IMR-90 (cell line): ENCODE results near the gene HEATR1. TPM values are rescaled to one million over a fixed set of nuclear protein-coding genes. Genes with fewer than 3 reads are reported as not detected.

Experiments used
- ATAC-seq: fragments of 200-7000 bp; cut with Tn5 transposase; 2 replicates; pipeline ENCODE4 v1.9.1; 2020; ENCODE audit warnings: low read depth, mild to moderate bottlenecking, moderate library complexity
- BruUV-seq: library from RNA; stranded (reverse); fragments of 400-500 nt; replicated peaks from 2 replicates; lab custom pipeline; 2021; lab: Mats Ljungman, UMichigan
- CTCF ChIA-PET: fragments of 300-600 bp; formaldehyde crosslinking; extraction: SDS; loops from one replicate; lab custom pipeline; 2021; ENCODE audit warnings: antibody characterized with exemption; lab: Yijun Ruan, JAX
- POLR2A ChIA-PET: fragments of 300-600 bp; sonication (Branson Sonifier 250); formaldehyde crosslinking; loops from one replicate; lab custom pipeline; 2022; ENCODE audit warnings: antibody characterized with exemption; ENCODE audit not compliant: unreplicated experiment; lab: Charles Lee
- DNase-seq: peaks from one replicate; pipeline ENCODE4 v3.0.0; 2013
- H2AFZ ChIP-seq: replicated peaks from 2 replicates; pipeline ENCODE3; 2013; ENCODE audit warnings: low read length, mild to moderate bottlenecking; ENCODE audit not compliant: poor library complexity
- H2AK5ac ChIP-seq: 2 replicates; pipeline ENCODE4 v1.6.1; 2013; ENCODE audit warnings: low read depth, low read length, inconsistent platforms
- H2AK9ac ChIP-seq: replicated peaks from 2 replicates; pipeline ENCODE3; 2013; ENCODE audit warnings: mild to moderate bottlenecking, low read depth, low read length, moderate library complexity; ENCODE audit not compliant: poor library complexity
- H2BK120ac ChIP-seq: 2 replicates; pipeline ENCODE4 v1.6.1; 2013; ENCODE audit warnings: low read depth, low read length, inconsistent platforms
- H2BK15ac ChIP-seq: 3 replicates; pipeline ENCODE4 v1.6.1; 2013; ENCODE audit warnings: low read depth, low read length, inconsistent platforms
- H2BK20ac ChIP-seq: 2 replicates; pipeline ENCODE4 v1.6.1; 2013; ENCODE audit warnings: low read depth, mild to moderate bottlenecking, inconsistent platforms, low read length, moderate library complexity
- H2BK5ac ChIP-seq: 2 replicates; pipeline ENCODE4 v1.6.1; 2013; ENCODE audit warnings: mild to moderate bottlenecking, low read depth, low read length, inconsistent platforms; ENCODE audit not compliant: poor library complexity, severe bottlenecking
- H3K14ac ChIP-seq: replicated peaks from 2 replicates; pipeline ENCODE4 v1.6.1; 2013; ENCODE audit warnings: low read depth, low read length, inconsistent platforms
- H3K18ac ChIP-seq: 2 replicates; pipeline ENCODE4 v1.6.1; 2013; ENCODE audit warnings: low read depth, low read length, control low read depth
- H3K23ac ChIP-seq: 2 replicates; pipeline ENCODE4 v1.6.1; 2013; ENCODE audit warnings: low read depth, low read length, inconsistent platforms
- H3K27ac ChIP-seq: 2 replicates; pipeline ENCODE4 v1.5.1; 2013; ENCODE audit warnings: mild to moderate bottlenecking, control low read depth, low read length; ENCODE audit not compliant: insufficient read depth
- H3K27me3 ChIP-seq: 2 replicates; pipeline ENCODE4 v1.6.1; 2013; ENCODE audit warnings: low read length; ENCODE audit not compliant: control insufficient read depth, insufficient read depth
- H3K36me3 ChIP-seq: 2 replicates; pipeline ENCODE4 v1.6.1; 2013; ENCODE audit warnings: low read length, mixed read lengths; ENCODE audit not compliant: control insufficient read depth, insufficient read depth
- H3K4ac ChIP-seq: 2 replicates; pipeline ENCODE4 v1.6.1; 2013; ENCODE audit warnings: low read depth, low read length, inconsistent platforms
- H3K4me1 ChIP-seq: 2 replicates; pipeline ENCODE4 v1.6.1; 2013; ENCODE audit warnings: low read length, mixed read lengths; ENCODE audit not compliant: control insufficient read depth, insufficient read depth
- H3K4me2 ChIP-seq: 2 replicates; pipeline ENCODE4 v1.6.1; 2013; ENCODE audit warnings: low read depth, mild to moderate bottlenecking, control low read depth, low read length, moderate library complexity
- H3K4me3 ChIP-seq: 2 replicates; pipeline ENCODE4 v1.5.1; 2013; ENCODE audit warnings: low read depth, mild to moderate bottlenecking, control low read depth, low read length, moderate library complexity; ENCODE audit not compliant: insufficient read depth
- H3K56ac ChIP-seq: 2 replicates; pipeline ENCODE4 v1.6.1; 2013; ENCODE audit warnings: low read length, inconsistent platforms; ENCODE audit not compliant: insufficient read depth; ENCODE audit errors: extremely low read depth
- H3K79me1 ChIP-seq, 2 experiments: 2 replicates each; pipeline ENCODE4 v1.6.1; 2013; ENCODE audit warnings: low read length in 2 of 2, inconsistent platforms in 1 of 2, low read depth in 1 of 2
- H3K9ac ChIP-seq: 2 replicates; pipeline ENCODE4 v1.6.1; 2013; ENCODE audit warnings: low read depth, low read length, control low read depth
- H3K9me1 ChIP-seq: 2 replicates; pipeline ENCODE4 v1.6.1; 2013; ENCODE audit warnings: low read length, inconsistent platforms; ENCODE audit not compliant: insufficient read depth
- H3K9me3 ChIP-seq: 2 replicates; pipeline ENCODE4 v1.6.1; 2013; ENCODE audit warnings: low read length; ENCODE audit not compliant: control insufficient read depth, insufficient read depth
- H4K20me1 ChIP-seq: 2 replicates; pipeline ENCODE4 v1.6.1; 2013; ENCODE audit warnings: low read length, inconsistent platforms; ENCODE audit not compliant: insufficient read depth
- H4K5ac ChIP-seq: 2 replicates; pipeline ENCODE4 v1.6.1; 2013; ENCODE audit warnings: mild to moderate bottlenecking, low read depth, low read length, control low read depth
- H4K8ac ChIP-seq, 2 experiments: 2 replicates each; pipeline ENCODE4 v1.6.1; 2013; ENCODE audit warnings: low read depth in 2 of 2, low read length in 2 of 2, control low read depth in 1 of 2, inconsistent platforms in 1 of 2
- H4K91ac ChIP-seq: 2 replicates; pipeline ENCODE4 v1.6.1; 2013; ENCODE audit warnings: low read depth, low read length, inconsistent platforms; ENCODE audit not compliant: insufficient read depth
- BHLHE40 ChIP-seq: fragments of 150-350 bp; IDR thresholded peaks from 2 replicates; pipeline ENCODE4 v1.6.1; 2016; ENCODE audit warnings: mild to moderate bottlenecking, low read depth, low read length
- CEBPB ChIP-seq: IDR thresholded peaks from 2 replicates; pipeline ENCODE4 v1.6.1; 2012; ENCODE audit warnings: low read depth, low read length, improper control_type of control experiment
- CHD1 ChIP-seq: IDR thresholded peaks from 2 replicates; pipeline ENCODE4 v1.6.1; 2012; ENCODE audit warnings: low read depth, low read length, improper control_type of control experiment
- CTCF ChIP-seq: conservative IDR thresholded peaks from 2 replicates; pipeline ENCODE4 v1.5.1; 2012; ENCODE audit warnings: mild to moderate bottlenecking, low read depth, low read length, improper control_type of control experiment
- ELK1 ChIP-seq: fragments of 150-350 bp; IDR thresholded peaks from 2 replicates; pipeline ENCODE4 v1.6.1; 2016; ENCODE audit warnings: low read depth, mild to moderate bottlenecking, low read length, moderate library complexity, borderline replicate concordance
- FOS ChIP-seq: fragments of 150-350 bp; IDR thresholded peaks from 2 replicates; pipeline ENCODE4 v1.6.1; 2016; ENCODE audit warnings: low read depth, low read length
- MAFK ChIP-seq: IDR thresholded peaks from 2 replicates; pipeline ENCODE4 v1.6.1; 2012; ENCODE audit warnings: low read depth, low read length, improper control_type of control experiment
- MAZ ChIP-seq: IDR thresholded peaks from 2 replicates; pipeline ENCODE4 v1.6.1; 2012; ENCODE audit warnings: low read depth, mild to moderate bottlenecking, low read length, improper control_type of control experiment, moderate library complexity, borderline replicate concordance
- MXI1 ChIP-seq: IDR thresholded peaks from 2 replicates; pipeline ENCODE4 v1.6.1; 2012; ENCODE audit warnings: low read depth, mild to moderate bottlenecking, low read length, moderate library complexity, borderline replicate concordance
- NFE2L2 ChIP-seq: fragments of 150-350 bp; IDR thresholded peaks from 2 replicates; pipeline ENCODE4 v1.6.1; 2016; ENCODE audit warnings: low read depth, mild to moderate bottlenecking, low read length
- RAD21 ChIP-seq: IDR thresholded peaks from 2 replicates; pipeline ENCODE4 v1.6.1; 2012; ENCODE audit warnings: low read length, improper control_type of control experiment
- RCOR1 ChIP-seq: IDR thresholded peaks from 2 replicates; pipeline ENCODE4 v1.6.1; 2012; ENCODE audit warnings: mild to moderate bottlenecking, low read length, improper control_type of control experiment; ENCODE audit not compliant: insufficient replicate concordance
- SMC3 ChIP-seq: fragments of 150-350 bp; IDR thresholded peaks from 2 replicates; pipeline ENCODE4 v1.6.1; 2016; ENCODE audit warnings: low read depth, mild to moderate bottlenecking, antibody characterized with exemption, low read length, moderate library complexity
- USF2 ChIP-seq: fragments of 150-350 bp; IDR thresholded peaks from 2 replicates; pipeline ENCODE4 v1.6.1; 2017; ENCODE audit warnings: mild to moderate bottlenecking, antibody characterized with exemption, low read length, low read depth
- WGBS, 2 experiments: methylation state at CpG; one replicate each; pipeline versions ENCODE4 v1.1.5 to v1.1.7; 2013; ENCODE audit warnings: missing lambda C conversion rate in 2 of 2; ENCODE audit not compliant: insufficient read length in 1 of 2; ENCODE audit errors: extremely low coverage in 2 of 2; 5-methylcytosine and 5-hydroxymethylcytosine counted together
- dilution Hi-C: fragments of 300-500 bp; cut with HindIII; formaldehyde crosslinking; loops from one replicate; pipeline ENCODE4 v1.14.3; 2018; ENCODE audit warnings: low sequenced_read_pairs; ENCODE audit not compliant: unreplicated experiment
- in situ Hi-C: fragments of 300-500 bp; cut with MboI; formaldehyde crosslinking; loops from 3 replicates; pipeline ENCODE4 v1.14.3; 2019; ENCODE audit warnings: low sequenced_read_pairs, inconsistent platforms, mixed read lengths
- intact Hi-C: fragments of 100-400 bp; cut with micrococcal nuclease; formaldehyde crosslinking; loops from 2 replicates; pipeline ENCODE4 v1.10.0; 2022
- polyA plus RNA-seq, 3 experiments: library from polyadenylated mRNA; depleted of rRNA; stranded (reverse); fragments of >200 nt; gene quantifications; 2 replicates each; pipeline ENCODE4 v1.2.3, GENCODE V29; 2012; ENCODE audit warnings: low replicate concordance in 1 of 3
- total RNA-seq: library from RNA; depleted of rRNA; stranded (reverse); fragments of >200 nt; gene quantifications from 2 replicates; pipeline ENCODE4 v1.2.3, GENCODE V29; 2012

The HEATR1 gene
- total and polyA plus RNA-seq, 2 of the 4 experiments (the other 2 are of a cell fraction), result 8.5 to 53.8 TPM

- no peaks in the 10 kb centered on the region for H4K20me1 ChIP-seq
- H2AK5ac ChIP-seq, result no peak overlapping the region
- H2BK15ac ChIP-seq, result no peak overlapping the region
- no peak overlapping the region for H3K9ac ChIP-seq
- no peaks in the 10 kb centered on the region for H3K4me1 ChIP-seq
- H3K9me3 ChIP-seq, result no peaks in the 10 kb centered on the region
- POLR2A ChIA-PET, result no interaction called here
- no TSS peak for BruUV-seq
- intact Hi-C loops (no loop called here), dilution Hi-C loops (no loop called here), in situ Hi-C loops (no loop called here)
- no peak overlapping the region for H3K27ac ChIP-seq
- H2BK20ac ChIP-seq, result no peak overlapping the region
- no peak overlapping the region for H3K4ac ChIP-seq
- H2BK5ac ChIP-seq, result no peak overlapping the region
- H3K4me2 ChIP-seq, result no peak overlapping the region
- H3K4me3 ChIP-seq, result no peak overlapping the region
- DNase-seq (no peak), ATAC-seq (no peak)
- no peak overlapping the region for H2AFZ ChIP-seq
- no peak overlapping the region for H3K18ac ChIP-seq
- CTCF ChIA-PET, result no interaction called here
- H3K14ac ChIP-seq, result no peak overlapping the region
- no peak overlapping the region for H4K5ac ChIP-seq
- no peak overlapping the region for H4K91ac ChIP-seq
- H2AK9ac ChIP-seq, result no peak overlapping the region
- no peaks in the 10 kb centered on the region for H3K9me1 ChIP-seq
- H3K56ac ChIP-seq, result no peak overlapping the region
- no CpG with 5 or more reads among the region's 5 CpGs for WGBS, 2 experiments
- no peaks in the 10 kb centered on the region for H3K27me3 ChIP-seq
- H3K36me3 ChIP-seq, result peaks cover 34% of the 10 kb centered on the region
- TF ChIP-seq MAZ, result no peak
- no peak for TF ChIP-seq USF2
- no peak for TF ChIP-seq MXI1
- no peak for TF ChIP-seq ELK1
- no peak for TF ChIP-seq RAD21
- TF ChIP-seq CTCF, result no peak
- no peak for TF ChIP-seq FOS
- no peak for TF ChIP-seq SMC3
- TF ChIP-seq BHLHE40, result no peak
- TF ChIP-seq RCOR1, result no peak
- no peak for TF ChIP-seq CHD1
- no peak for TF ChIP-seq MAFK
- TF ChIP-seq CEBPB, result no peak
- TF ChIP-seq NFE2L2, result no peak
- H3K79me1 ChIP-seq, result no peaks in the 10 kb centered on the region
- H3K23ac ChIP-seq, result no peak overlapping the region
- no peak overlapping the region for H4K8ac ChIP-seq
- no peak overlapping the region for H2BK120ac ChIP-seq
Measured at GRCh38 chr1:236565530-236565929, 38.8 kb downstream of the HEATR1 start.
